GM23338 (cell line): ENCODE measurements around the gene MYOM1.

Experiments
- ETS1 ChIP-seq: IDR thresholded peaks from 2 replicates; pipeline ENCODE4 v1.6.1; 2016; ENCODE audit warnings: antibody characterized with exemption
- EZH2 ChIP-seq: fragments of 200-600 bp; sonication (generic); IDR thresholded peaks from one replicate; pipeline ENCODE4 v1.8.0; 2017; ENCODE audit warnings: antibody characterized with exemption, mild to moderate bottlenecking, low read depth; ENCODE audit not compliant: unreplicated experiment
- EZH2phosphoT487 ChIP-seq: fragments of 200-600 bp; sonication (generic); IDR thresholded peaks from one replicate; pipeline ENCODE4 v1.8.1; 2018; ENCODE audit warnings: antibody characterized with exemption; ENCODE audit not compliant: unreplicated experiment

DNA sequence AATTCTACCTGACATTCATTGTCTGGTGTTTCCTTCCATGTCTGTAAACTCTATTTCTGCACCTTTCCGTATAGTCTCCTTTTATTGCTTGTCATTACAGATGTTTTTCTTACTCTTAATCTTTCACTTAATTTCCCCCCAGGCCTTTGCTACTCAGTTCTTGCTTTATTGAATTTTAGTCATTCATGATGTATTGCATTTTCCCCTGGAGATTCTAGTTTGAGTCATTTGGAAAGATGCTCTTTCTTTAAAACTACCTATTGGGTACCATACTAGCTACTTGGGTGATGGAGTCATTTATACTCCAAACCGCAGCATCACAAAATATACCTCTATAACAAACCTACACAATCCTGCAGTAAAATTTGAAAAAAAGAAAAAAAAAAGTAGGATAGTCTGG, 179.6 kb downstream of the MYOM1 start:
- TF ChIP-seq ETS1 (no peak), EZH2 (no peak), EZH2phosphoT487 (no peak)
